ENCODE data around the gene RTL5.

The RTL5 gene

GRCh38 chrX:72129661-72130060 is 2.1 kb downstream of the RTL5 start:
- no peak for DNase-seq (ENCODE audit: low read depth)

- no peak for DNase-seq (ENCODE audit: low read depth)
Measured at GRCh38 chrX:72128881-72129280, 2.8 kb downstream of the RTL5 start.

- no peak for DNase-seq (ENCODE audit: low read depth)
Measured at GRCh38 chrX:72128183-72128834, 3.4 kb downstream of the RTL5 start.

- DNase-seq (ENCODE audit: low read depth): no peak
Measured at GRCh38 chrX:72127332-72127731, 4.4 kb downstream of the RTL5 start.

- peak; percentile 70 for DNase-seq (ENCODE audit: low read depth)
Measured at GRCh38 chrX:72126539-72127140, 5.1 kb downstream of the RTL5 start.

- no peak for DNase-seq (ENCODE audit: low read depth)
Measured at GRCh38 chrX:72126048-72126415, 5.7 kb downstream of the RTL5 start.

- DNase-seq (ENCODE audit: low read depth): no peak
Measured at GRCh38 chrX:72125331-72126047, 6.2 kb downstream of the RTL5 start.

GRCh38 chrX:72124540-72125201 is 7.0 kb downstream of the RTL5 start:
- no peak for DNase-seq (ENCODE audit: low read depth)

- DNase-seq (ENCODE audit: low read depth): no peak
Measured at GRCh38 chrX:72123471-72124185, 8.1 kb downstream of the RTL5 start.

- no peak for DNase-seq (ENCODE audit: low read depth)
Measured at GRCh38 chrX:72122621-72123337, 8.9 kb downstream of the RTL5 start.

- peak; percentile 33 for DNase-seq (ENCODE audit: low read depth)
Measured at GRCh38 chrX:72121383-72121782, 10.3 kb downstream of the RTL5 start.

- DNase-seq (ENCODE audit: low read depth): no peak
Measured at GRCh38 chrX:72120837-72121236, 10.9 kb downstream of the RTL5 start.

- no peak for DNase-seq (ENCODE audit: low read depth)
Measured at GRCh38 chrX:72117636-72118210, 14.0 kb downstream of the RTL5 start.

- no peak for DNase-seq (ENCODE audit: low read depth)
Measured at GRCh38 chrX:72115380-72115779, 16.3 kb downstream of the RTL5 start.

- no peak for DNase-seq (ENCODE audit: low read depth)
Measured at GRCh38 chrX:72114807-72115206, 16.9 kb downstream of the RTL5 start.

- DNase-seq (ENCODE audit: low read depth): no peak
Measured at GRCh38 chrX:72114306-72114705, 17.4 kb downstream of the RTL5 start.

- no peak for DNase-seq (ENCODE audit: low read depth)
Measured at GRCh38 chrX:72113461-72113860, 18.3 kb downstream of the RTL5 start.

- no peak for DNase-seq (ENCODE audit: low read depth)
Measured at GRCh38 chrX:72110876-72111708, 20.6 kb downstream of the RTL5 start.

- DNase-seq (ENCODE audit: low read depth): no peak
Measured at GRCh38 chrX:72110051-72110875, 21.5 kb downstream of the RTL5 start.

Measured in activated T-helper 1 cell treated with Interleukin-2 at 50 U/mL for 16 hours (primary cell).